ENCODE data around the gene HIF3A. TPM values are rescaled to one million over a fixed set of nuclear protein-coding genes. Genes with fewer than 3 reads are reported as not detected.

The HIF3A gene
- total RNA-seq, 1 donor from 2014 or later, result 6.7 TPM

- H3K27ac Mint-ChIP-seq, result no peak overlapping the region
- H3K27me3 Mint-ChIP-seq (ENCODE audit: insufficient read depth, low read depth), result peaks cover 13% of the 10 kb centered on the region
- no peaks in the 10 kb centered on the region for H3K9me3 ChIP-seq (ENCODE audit: low read depth)
Measured at GRCh38 chr19:46289724-46290619, 6.9 kb upstream of the HIF3A start.

GRCh38 chr19:46291829-46292228 lies 5.0 kb upstream of the HIF3A start:
- Histone ChIP-seq H4K20me1 (ENCODE audit: low read depth) (no peaks in the 10 kb centered on the region), H3K36me3 (no peaks in the 10 kb centered on the region), H3K27ac (no peak overlapping the region), H3K9ac (no peak overlapping the region), H3K27me3 (peaks cover 21% of the 10 kb centered on the region), H3K79me2 (ENCODE audit: low read depth) (no peaks in the 10 kb centered on the region), H3K9me3 (ENCODE audit: low read depth) (no peaks in the 10 kb centered on the region), H3K4me1 (peaks cover 3% of the 10 kb centered on the region), H3K4me2 (no peak overlapping the region), H3K4me3 (no peak overlapping the region), H3F3A (ENCODE audit: low read depth) (peaks cover 7% of the 10 kb centered on the region), H2AFZ (replicated peaks) (no peak overlapping the region)
- Mint-ChIP-seq H3K9me3 (peaks cover 7% of the 10 kb centered on the region), H3K4me3 (no peak overlapping the region), H3K4me1 (peaks cover 2% of the 10 kb centered on the region), H3K27me3 (ENCODE audit: insufficient read depth, low read depth) (peaks cover 13% of the 10 kb centered on the region), H3K36me3 (no peaks in the 10 kb centered on the region), H3K27ac (no peak overlapping the region)
- TF ChIP-seq EZH2 (IDR thresholded peaks at IDR 0.05), result no peak
- TF ChIP-seq EZH2phosphoT487 (IDR thresholded peaks at IDR 0.05), result no peak
- TF ChIP-seq CTCF (IDR thresholded peaks at IDR 0.05), result no peak
- DNase-seq (ENCODE audit: low spot score), result no peak

More at GRCh38 chr19:46289724-46290619, 6.9 kb upstream of the HIF3A start:
- Histone ChIP-seq H3K27me3 (peaks cover 21% of the 10 kb centered on the region), H3K4me3 (no peak overlapping the region), H3K79me2 (ENCODE audit: low read depth) (no peaks in the 10 kb centered on the region), H3K27ac (no peak overlapping the region), H4K20me1 (ENCODE audit: low read depth) (no peaks in the 10 kb centered on the region), H3K36me3 (no peaks in the 10 kb centered on the region), H3K4me2 (no peak overlapping the region), H3F3A (ENCODE audit: low read depth) (peaks cover 3% of the 10 kb centered on the region), H3K4me1 (no peaks in the 10 kb centered on the region), H2AFZ (replicated peaks) (no peak overlapping the region), H3K9ac (no peak overlapping the region)
- Mint-ChIP-seq H3K9me3 (peaks cover 7% of the 10 kb centered on the region), H3K4me1 (no peaks in the 10 kb centered on the region), H3K4me3 (no peak overlapping the region), H3K36me3 (no peaks in the 10 kb centered on the region)
- DNase-seq (ENCODE audit: low spot score), result no peak
- no peak for TF ChIP-seq EZH2phosphoT487 (IDR thresholded peaks at IDR 0.05)
- no peak for TF ChIP-seq CTCF (IDR thresholded peaks at IDR 0.05)
- no peak for TF ChIP-seq EZH2 (IDR thresholded peaks at IDR 0.05)

- Histone ChIP-seq H3K4me3 (no peak overlapping the region), H3K4me2 (no peak overlapping the region), H3K79me2 (ENCODE audit: low read depth) (peaks cover 15% of the 10 kb centered on the region), H3K9me3 (ENCODE audit: low read depth) (no peaks in the 10 kb centered on the region), H3K4me1 (peaks cover 21% of the 10 kb centered on the region), H3K27ac (no peak overlapping the region), H3F3A (ENCODE audit: low read depth) (peaks cover 12% of the 10 kb centered on the region), H4K20me1 (ENCODE audit: low read depth) (no peaks in the 10 kb centered on the region), H3K9ac (no peak overlapping the region), H3K36me3 (no peaks in the 10 kb centered on the region), H2AFZ (replicated peaks) (no peak overlapping the region), H3K27me3 (peaks cover 21% of the 10 kb centered on the region)
- H3K27ac Mint-ChIP-seq, result no peak overlapping the region
- H3K4me1 Mint-ChIP-seq, result peaks cover 10% of the 10 kb centered on the region
- TF ChIP-seq CTCF (IDR thresholded peaks at IDR 0.05) (no peak), EZH2phosphoT487 (IDR thresholded peaks at IDR 0.05) (no peak), EZH2 (IDR thresholded peaks at IDR 0.05) (no peak)
- H3K4me3 Mint-ChIP-seq, result no peak overlapping the region
- no peak for DNase-seq (ENCODE audit: low spot score)
- H3K36me3 Mint-ChIP-seq, result no peaks in the 10 kb centered on the region
- peaks cover 8% of the 10 kb centered on the region for H3K27me3 Mint-ChIP-seq (ENCODE audit: insufficient read depth, low read depth)
- H3K9me3 Mint-ChIP-seq, result peaks cover 7% of the 10 kb centered on the region
Measured at GRCh38 chr19:46294494-46294893, 2.3 kb upstream of the HIF3A start.

All from neural progenitor cell (in vitro differentiated cells).